Epithelial cell of prostate (primary cell): ENCODE measurements around the gene MACROH2A1.

ENCODE experiments used
- DNase-seq: peaks from one replicate; pipeline ENCODE4 v3.0.0-alpha.2; 2011; ENCODE audit warnings: low read depth, low spot score
- H3K27ac ChIP-seq: fragments of 450-650 bp; 2 replicates; pipeline ENCODE4 v1.5.1; 2017; ENCODE audit warnings: mild to moderate bottlenecking

MACROH2A1 gene

GRCh38 chr5:135398855-135399793 is at the start of gene MACROH2A1:
MACROH2A1 (minus strand) TSS chr5:135399231; CDS start chr5:135389093, 10,138 bp downstream.
- DNase-seq = no peak
- H3K27ac ChIP-seq = peak within 1 kb of the TSS; percentile 88

GRCh38 chr5:135448071-135448739 is 49.2 kb upstream of the MACROH2A1 start:
- no peak for DNase-seq
- no peak overlapping the region for H3K27ac ChIP-seq

DNA sequence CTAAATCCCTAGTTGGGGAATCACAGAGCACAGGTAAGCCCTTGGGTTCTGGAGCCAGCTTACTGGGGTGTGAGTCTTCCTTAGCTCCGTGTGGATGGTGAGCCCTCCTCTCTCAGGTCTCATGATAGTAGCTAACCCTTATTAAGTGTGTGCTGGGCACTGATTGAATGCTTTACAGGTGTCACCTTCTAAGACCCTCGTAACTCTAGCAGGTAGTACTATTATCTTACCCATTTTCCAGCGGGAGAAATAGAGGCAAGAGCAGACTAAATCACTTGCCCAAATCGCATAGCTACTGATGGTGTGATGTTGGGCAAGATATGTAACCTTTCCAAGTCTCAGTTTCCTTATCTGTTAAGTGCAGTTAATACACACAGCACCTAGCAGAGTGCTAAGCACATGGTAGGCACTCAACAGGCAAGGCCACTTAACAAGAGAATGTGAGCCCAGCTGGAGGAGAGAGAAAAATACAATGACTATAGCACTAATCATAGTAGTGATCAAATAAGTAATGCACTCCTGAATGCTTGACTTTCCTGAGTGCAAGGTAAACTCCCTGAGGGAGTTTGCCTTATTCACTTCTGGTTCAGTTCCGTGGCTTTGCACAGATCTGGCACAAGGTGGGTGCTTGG is 48.4 kb upstream of the MACROH2A1 start, which contains the start of gene DCANP1:
DCANP1 (minus strand) TSS at position 51 of the 632 bp plus-strand sequence. CDS start 240 bp downstream, outside the sequence.
- DNase-seq = no peak
- H3K27ac ChIP-seq = no peak within 1 kb of the TSS

DNA sequence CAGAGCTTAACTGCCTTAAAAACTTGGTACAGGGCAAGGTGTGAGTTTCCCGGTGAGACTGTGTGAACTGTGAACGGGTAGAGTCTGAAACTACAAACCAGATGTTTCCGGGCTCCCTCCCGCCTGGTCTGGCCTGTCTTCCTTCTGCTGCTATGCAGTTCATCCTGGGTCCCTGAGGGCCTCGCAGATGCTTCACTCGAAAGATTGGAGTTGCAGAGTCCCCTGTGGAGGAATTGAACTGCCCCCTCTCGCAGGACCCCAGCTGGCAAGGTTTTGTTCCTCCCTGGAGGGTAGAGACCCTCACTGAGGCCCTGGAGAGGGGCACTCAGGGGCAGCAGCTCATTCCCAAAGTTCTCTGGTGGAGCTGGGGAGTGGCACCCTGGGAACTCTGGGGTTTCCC is 47.6 kb upstream of the MACROH2A1 start:
- no peak for DNase-seq
- no peak overlapping the region for H3K27ac ChIP-seq

DNA sequence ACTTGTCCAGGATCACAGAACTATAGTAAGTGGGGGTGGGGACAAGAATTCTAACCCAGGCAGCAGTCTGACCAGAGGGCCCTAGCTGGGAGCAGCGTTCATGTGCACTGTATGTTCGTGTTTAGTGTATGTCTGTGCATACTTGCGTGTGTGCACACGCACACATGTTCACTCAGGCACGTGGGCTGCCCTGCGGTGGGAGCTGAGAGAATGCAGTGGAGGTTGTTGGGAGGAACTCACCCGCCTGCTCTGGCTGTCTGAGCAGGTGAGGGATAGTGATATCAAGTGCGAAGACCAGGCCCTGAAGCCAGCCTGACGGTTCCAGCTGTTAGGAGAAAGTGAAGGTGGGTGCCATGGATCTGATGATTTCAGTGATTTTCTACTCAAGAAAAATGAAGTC is 47.2 kb upstream of the MACROH2A1 start:
- DNase-seq = no peak

GRCh38 chr5:135445306-135445985 is 46.4 kb upstream of the MACROH2A1 start:
- DNase-seq = no peak
- no peak overlapping the region for H3K27ac ChIP-seq

More for the DNA sequence above, 47.2 kb upstream of the MACROH2A1 start:
- H3K27ac ChIP-seq = no peak overlapping the region

DNA sequence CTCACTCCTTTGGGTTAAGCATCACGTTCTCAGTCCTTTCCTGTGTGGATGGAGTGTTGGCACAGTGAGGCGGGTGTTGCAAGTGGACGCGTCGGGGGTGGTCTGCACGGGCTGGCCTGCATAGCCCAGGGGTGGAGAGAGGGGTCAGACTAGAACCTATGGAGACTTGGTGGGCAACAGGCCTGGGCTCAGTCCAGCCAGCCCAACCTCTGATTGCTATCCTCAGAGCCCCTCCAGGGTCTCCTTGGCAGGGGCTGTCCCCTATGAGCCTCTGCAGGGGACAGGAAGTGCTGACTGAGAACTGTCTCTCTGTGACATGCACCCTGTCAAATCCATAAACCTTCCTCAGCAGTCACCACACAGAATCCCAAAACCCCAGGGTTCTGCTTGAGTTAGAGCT is 45.9 kb upstream of the MACROH2A1 start:
- no peak overlapping the region for H3K27ac ChIP-seq
- DNase-seq = no peak

GRCh38 chr5:135444360-135444759 is 45.3 kb upstream of the MACROH2A1 start:
- DNase-seq = no peak

GRCh38 chr5:135443161-135443960 is 44.3 kb upstream of the MACROH2A1 start:
- no peak overlapping the region for H3K27ac ChIP-seq
- no peak for DNase-seq

More at GRCh38 chr5:135444360-135444759, 45.3 kb upstream of the MACROH2A1 start:
- H3K27ac ChIP-seq = no peak overlapping the region

DNA sequence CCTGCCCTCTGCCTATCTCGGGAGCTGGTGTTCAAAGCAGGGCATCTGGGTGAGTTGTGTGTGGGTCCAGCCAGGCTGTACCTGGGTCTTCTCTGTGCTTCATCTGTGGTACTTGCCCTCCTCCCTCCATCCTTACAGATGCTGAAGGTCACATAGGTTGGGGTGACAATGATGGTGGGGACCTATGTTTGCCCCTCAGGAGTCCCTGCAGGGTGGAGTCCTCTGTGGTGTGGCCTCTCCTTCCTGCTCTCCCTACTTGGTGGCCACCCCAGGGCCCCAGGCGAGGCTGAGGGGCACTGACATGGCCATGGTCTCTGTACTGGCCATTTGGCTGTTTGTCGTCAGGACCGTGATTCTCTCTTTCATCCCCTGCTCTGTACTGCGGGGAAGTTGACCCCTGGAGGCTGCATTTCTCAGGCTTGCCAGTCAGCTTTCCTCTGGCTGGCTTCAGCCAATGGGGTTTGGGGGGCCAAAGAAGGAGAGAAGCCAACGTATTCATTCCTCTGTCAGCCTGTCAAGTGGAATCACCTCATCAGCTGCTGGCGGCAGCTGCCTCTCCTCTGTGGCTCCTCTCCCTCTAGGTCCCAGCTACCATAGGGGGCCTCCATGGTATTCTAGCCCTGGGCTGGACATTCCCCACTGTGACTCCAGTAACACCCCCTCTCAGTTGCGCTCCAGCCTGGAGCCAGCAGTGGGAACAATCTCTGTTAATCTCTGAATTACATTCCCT is 43.6 kb upstream of the MACROH2A1 start:
- no peak for DNase-seq
- no peak overlapping the region for H3K27ac ChIP-seq

DNA sequence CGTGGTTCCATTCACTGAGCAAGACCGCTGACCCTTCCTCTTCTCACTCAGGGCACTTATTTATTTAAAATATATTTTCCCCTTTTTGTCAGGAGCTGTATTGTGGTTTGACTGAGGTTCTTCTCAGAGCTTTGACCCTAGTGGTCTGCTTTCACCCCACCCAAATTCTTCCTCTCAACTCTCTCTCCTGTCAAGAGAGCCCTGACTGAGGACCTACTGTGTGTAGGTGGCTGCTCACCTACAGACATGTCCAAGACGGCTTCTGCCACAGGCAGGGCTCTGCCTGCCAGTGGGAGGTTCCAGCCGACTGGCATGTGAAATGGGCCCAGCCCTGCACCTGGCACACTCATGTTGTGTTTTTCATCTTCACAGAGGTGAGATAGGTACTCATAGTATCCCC is 42.9 kb upstream of the MACROH2A1 start:
- no peak for DNase-seq
- no peak overlapping the region for H3K27ac ChIP-seq

- DNase-seq = no peak
- no peak overlapping the region for H3K27ac ChIP-seq
Measured at GRCh38 chr5:135441350-135441831, 42.4 kb upstream of the MACROH2A1 start.

DNA sequence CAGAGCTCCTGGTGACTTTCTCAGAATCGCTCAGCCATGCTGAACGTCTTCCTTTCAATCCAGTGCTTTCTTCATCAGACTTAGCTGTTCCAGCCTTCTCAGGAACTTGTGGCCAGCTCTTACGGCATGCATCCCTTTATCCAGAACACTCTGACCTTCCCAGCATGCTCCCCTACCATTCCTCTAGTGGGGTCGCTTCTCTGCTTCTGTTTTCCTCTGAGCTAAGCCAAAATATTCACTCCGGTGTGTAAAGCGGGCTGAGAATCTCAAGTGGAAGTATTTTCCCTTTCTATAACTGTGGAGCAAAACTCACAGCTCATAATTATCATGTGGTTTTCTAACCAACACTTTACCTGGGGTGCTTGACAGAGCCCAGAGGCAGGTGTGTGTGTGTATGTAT is 41.9 kb upstream of the MACROH2A1 start:
- no peak for DNase-seq
- no peak overlapping the region for H3K27ac ChIP-seq

GRCh38 chr5:135439231-135440205 is 40.5 kb upstream of the MACROH2A1 start:
- no peak overlapping the region for H3K27ac ChIP-seq
- no peak for DNase-seq

- no peak for DNase-seq
- no peak overlapping the region for H3K27ac ChIP-seq
Measured at GRCh38 chr5:135438636-135439221, 39.7 kb upstream of the MACROH2A1 start.

DNA sequence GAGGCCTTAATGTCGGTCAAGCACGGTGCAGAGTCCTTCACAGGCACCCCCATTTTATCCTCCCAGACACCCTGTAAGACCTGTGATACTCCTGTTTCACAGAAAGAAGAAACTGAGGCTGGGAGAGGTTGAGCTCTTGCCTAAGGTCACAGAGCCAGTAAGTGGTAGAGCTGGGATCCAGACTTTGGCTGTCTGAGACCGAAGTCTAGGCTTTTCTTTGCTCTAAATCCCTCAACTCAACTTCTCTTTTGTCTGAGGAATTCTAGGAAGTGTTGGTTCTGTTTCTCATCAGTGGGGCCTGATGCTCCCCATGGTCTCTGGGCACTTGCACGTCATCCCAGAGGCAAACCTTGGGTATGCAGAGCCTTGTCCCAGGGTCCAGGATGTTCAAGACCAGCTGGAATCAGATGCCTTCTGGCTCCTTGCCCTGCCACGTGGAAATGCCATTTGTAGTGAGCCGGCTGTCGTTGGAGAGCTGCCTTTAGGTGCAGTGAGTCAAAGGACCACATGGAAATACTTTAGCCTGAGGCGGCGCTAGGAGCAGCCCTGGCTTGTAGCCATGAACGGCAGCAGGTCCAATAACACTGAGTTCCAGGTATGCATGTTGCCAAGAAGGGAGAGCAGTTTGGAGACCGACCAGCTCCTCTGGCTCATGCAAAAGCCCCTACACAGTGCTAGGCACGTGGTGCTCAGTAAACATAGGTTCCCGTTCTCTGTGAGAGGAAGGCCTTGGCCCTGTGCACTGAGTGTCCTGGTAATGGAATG is 38.9 kb upstream of the MACROH2A1 start:
- H3K27ac ChIP-seq = no peak overlapping the region
- DNase-seq = peak; percentile 29
